DND-41 (cell line): ENCODE results near the gene SMIM33.
"Not testable (repeated sequence)": the region's sequence is repeated elsewhere in the genome, so short reads cannot be mapped to it uniquely, and the experiment has no call there.

Experiments used
- ATAC-seq: fragments of 200-7000 bp; cut with Tn5 transposase; 3 replicates; pipeline ENCODE4 v1.9.1; 2021; ENCODE audit warnings: low read depth; ENCODE audit not compliant: insufficient read depth
- DNase-seq: peaks from one replicate; pipeline ENCODE4 v3.0.0-alpha.2; 2020
- H2AFZ ChIP-seq: 2 replicates; pipeline ENCODE4 v1.6.0; 2012; ENCODE audit warnings: low read depth, low read length
- H3K27ac ChIP-seq: 2 replicates; pipeline ENCODE4 v1.5.1; 2012; ENCODE audit warnings: low read length, inconsistent platforms
- H3K27me3 ChIP-seq: fragments of 200-600 bp; sonication (generic); 2 replicates; pipeline ENCODE4 v1.6.0; 2012; ENCODE audit warnings: low read length, mild to moderate bottlenecking, inconsistent platforms; ENCODE audit not compliant: insufficient read depth, poor library complexity
- H3K36me3 ChIP-seq: 2 replicates; pipeline ENCODE4 v1.5.1; 2012; ENCODE audit warnings: low read length, inconsistent platforms; ENCODE audit not compliant: insufficient read depth
- H3K4me1 ChIP-seq: 2 replicates; pipeline ENCODE4 v1.5.1; 2012; ENCODE audit warnings: mild to moderate bottlenecking, low read length; ENCODE audit not compliant: insufficient read depth
- H3K4me2 ChIP-seq: 2 replicates; pipeline ENCODE4 v1.6.0; 2012; ENCODE audit warnings: mild to moderate bottlenecking, moderate library complexity, low read length, inconsistent platforms; ENCODE audit not compliant: insufficient read depth
- H3K4me3 ChIP-seq, 2 experiments: fragments of 200-600 bp in 1 of 2; shearing (Covaris generic) in 1 of 2; 2 replicates each; pipeline ENCODE4 v1.5.1; 2012 to 2016; ENCODE audit warnings: inconsistent platforms in 2 of 2, low read length in 2 of 2, mild to moderate bottlenecking in 2 of 2, low read depth in 1 of 2, moderate library complexity in 1 of 2
- H3K79me2 ChIP-seq: 2 replicates; pipeline ENCODE4 v1.6.0; 2012; ENCODE audit warnings: low read length, inconsistent platforms; ENCODE audit not compliant: insufficient read depth
- H3K9ac ChIP-seq: 2 replicates; pipeline ENCODE4 v1.6.0; 2012; ENCODE audit warnings: low read depth, mild to moderate bottlenecking, inconsistent platforms, low read length, moderate library complexity
- H3K9me3 ChIP-seq: 2 replicates; pipeline ENCODE4 v1.5.1; 2012; ENCODE audit warnings: low read length, moderate library complexity, mild to moderate bottlenecking, inconsistent platforms; ENCODE audit not compliant: insufficient read depth, severe bottlenecking
- H4K20me1 ChIP-seq: 2 replicates; pipeline ENCODE4 v1.6.0; 2012; ENCODE audit warnings: low read length; ENCODE audit not compliant: insufficient read depth
- EZH2 ChIP-seq: IDR thresholded peaks from 3 replicates; pipeline ENCODE4 v1.6.1; 2012; ENCODE audit warnings: borderline replicate concordance, low read depth, mild to moderate bottlenecking, moderate library complexity, low read length, inconsistent platforms; ENCODE audit not compliant: severe bottlenecking
- TF ChIP-seq, protein P1 (sequence below): IDR thresholded peaks from 2 replicates; pipeline ENCODE4 v1.5.1; 2012; ENCODE audit warnings: borderline replicate concordance, low read length, moderate library complexity, mild to moderate bottlenecking; ENCODE audit not compliant: poor library complexity, severe bottlenecking; ENCODE audit errors: extremely low read depth

Gene SMIM33

DNA sequence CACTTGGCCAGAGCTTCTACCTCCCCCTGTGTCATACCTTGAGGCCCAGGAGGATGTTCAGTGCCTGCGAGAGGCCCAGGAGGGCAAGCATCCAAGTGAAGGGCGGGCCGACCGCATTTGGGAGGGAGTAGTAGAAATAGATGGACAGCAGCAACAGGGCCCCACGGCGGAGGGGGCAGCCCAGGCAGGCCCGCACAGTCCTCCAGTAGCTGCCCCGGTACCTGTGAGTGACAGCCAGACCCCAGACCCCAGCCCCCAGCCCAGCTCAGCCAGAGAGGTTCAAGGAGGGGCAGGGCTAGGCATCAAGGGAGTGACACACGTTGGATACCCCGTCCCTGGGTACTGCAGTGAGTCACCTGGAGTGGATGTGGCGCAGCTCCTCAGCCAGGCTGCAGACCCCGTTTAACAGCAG is 10.3 kb downstream of the SMIM33 start:
- H3K4me3 ChIP-seq, result peak overlapping the region; percentile 10 to 53; a peak in 3 of 4 replicates
- H3K27ac ChIP-seq, result peak overlapping the region; percentile 96
- no peaks in the 10 kb centered on the region for H3K36me3 ChIP-seq
- peak overlapping the region; percentile 87 for H3K4me2 ChIP-seq
- H3K9me3 ChIP-seq, result no peaks in the 10 kb centered on the region
- TF ChIP-seq EZH2, result no peak
- TF ChIP-seq, protein P1, sequence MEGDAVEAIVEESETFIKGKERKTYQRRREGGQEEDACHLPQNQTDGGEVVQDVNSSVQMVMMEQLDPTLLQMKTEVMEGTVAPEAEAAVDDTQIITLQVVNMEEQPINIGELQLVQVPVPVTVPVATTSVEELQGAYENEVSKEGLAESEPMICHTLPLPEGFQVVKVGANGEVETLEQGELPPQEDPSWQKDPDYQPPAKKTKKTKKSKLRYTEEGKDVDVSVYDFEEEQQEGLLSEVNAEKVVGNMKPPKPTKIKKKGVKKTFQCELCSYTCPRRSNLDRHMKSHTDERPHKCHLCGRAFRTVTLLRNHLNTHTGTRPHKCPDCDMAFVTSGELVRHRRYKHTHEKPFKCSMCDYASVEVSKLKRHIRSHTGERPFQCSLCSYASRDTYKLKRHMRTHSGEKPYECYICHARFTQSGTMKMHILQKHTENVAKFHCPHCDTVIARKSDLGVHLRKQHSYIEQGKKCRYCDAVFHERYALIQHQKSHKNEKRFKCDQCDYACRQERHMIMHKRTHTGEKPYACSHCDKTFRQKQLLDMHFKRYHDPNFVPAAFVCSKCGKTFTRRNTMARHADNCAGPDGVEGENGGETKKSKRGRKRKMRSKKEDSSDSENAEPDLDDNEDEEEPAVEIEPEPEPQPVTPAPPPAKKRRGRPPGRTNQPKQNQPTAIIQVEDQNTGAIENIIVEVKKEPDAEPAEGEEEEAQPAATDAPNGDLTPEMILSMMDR, result no peak
- H4K20me1 ChIP-seq, result no peaks in the 10 kb centered on the region
- H3K27me3 ChIP-seq, result no peaks in the 10 kb centered on the region
- no peaks in the 10 kb centered on the region for H3K79me2 ChIP-seq
- H3K9ac ChIP-seq, result peak overlapping the region; percentile 61
- DNase-seq (peak; percentile 45), ATAC-seq (0 out of 3 replicates have a peak, but pooled peaks have one; percentile 11)
- no peak overlapping the region for H2AFZ ChIP-seq
- peaks cover 37% of the 10 kb centered on the region for H3K4me1 ChIP-seq

DNA sequence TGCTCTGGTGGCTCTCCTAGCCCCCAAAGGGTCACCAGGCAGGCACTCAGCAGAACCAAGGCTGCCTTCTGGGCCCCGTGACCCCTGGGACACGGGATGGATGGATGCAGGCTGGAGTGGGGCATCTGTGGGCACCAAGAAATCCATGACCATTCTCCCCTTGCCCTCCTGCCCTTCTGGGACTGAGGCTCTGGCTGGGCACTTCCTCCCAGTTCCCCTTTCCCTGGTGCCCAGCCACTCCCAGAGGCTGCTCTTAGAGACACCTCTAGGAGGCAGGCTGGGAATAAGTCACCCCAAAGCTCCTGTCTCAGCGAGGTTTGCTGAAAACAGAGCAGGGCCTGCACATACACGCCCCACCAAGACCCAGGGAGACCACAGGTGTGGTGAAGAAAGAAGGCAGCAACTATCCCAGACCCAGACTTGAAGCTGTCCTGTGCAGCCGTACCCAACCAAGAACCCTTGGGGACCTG is 10.8 kb downstream of the SMIM33 start:
- Histone ChIP-seq H3K4me3 (peak overlapping the region; percentile 10 to 53; a peak in 3 of 4 replicates), H3K9me3 (no peaks in the 10 kb centered on the region), H4K20me1 (no peaks in the 10 kb centered on the region), H3K9ac (peak overlapping the region; percentile 61), H2AFZ (peak overlapping the region; percentile 52), H3K4me2 (peak overlapping the region; percentile 87), H3K79me2 (no peaks in the 10 kb centered on the region), H3K27me3 (no peaks in the 10 kb centered on the region), H3K27ac (peak overlapping the region; percentile 96), H3K36me3 (no peaks in the 10 kb centered on the region), H3K4me1 (peaks cover 37% of the 10 kb centered on the region)
- ATAC-seq (peak; percentile 44), DNase-seq (no peak)
- TF ChIP-seq EZH2, result no peak
- TF ChIP-seq, protein P1, result peak; percentile 50

DNA sequence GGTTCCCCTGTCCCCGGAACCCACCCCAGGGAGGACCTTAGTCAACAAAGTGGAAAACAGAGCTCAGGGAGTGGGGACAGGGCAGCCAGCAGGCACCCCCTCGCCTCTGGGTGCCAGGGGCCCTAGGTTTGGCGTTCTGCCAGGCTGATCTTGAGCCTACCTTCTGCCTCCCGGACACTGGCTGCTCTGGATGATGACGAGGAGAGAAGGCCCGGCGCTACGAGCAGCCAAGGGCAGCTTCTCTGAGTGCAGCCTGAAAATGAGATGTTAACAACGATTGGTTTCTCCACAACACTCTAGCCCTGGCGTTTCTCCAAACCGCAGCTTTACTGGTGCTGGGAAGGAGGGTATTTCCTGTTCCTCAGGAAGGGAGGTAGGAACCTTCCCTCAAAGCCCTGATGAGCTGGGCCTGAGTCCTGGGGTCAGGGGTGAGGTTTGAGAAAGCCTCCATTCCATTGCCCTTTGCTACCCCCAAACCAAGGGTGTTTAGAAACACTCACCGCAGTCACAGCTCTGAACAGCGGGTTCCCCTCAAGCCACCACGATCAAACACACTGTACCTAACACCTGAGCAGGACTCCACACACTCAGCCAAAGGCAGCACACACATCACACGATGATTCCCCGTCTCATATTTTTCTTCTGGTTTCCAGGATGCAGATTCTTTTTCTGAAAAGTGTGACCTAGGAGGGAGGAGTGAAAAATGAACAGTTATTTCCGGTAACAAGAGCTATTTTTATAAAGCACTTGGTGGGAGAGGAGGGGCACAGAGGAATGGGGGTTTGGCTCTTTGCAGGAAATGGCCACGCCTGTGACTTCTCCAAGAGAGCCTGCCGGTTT is 11.5 kb downstream of the SMIM33 start, which contains the start of gene STING1:
TSS of gene STING1 (minus strand) at position 709 of the 840 bp plus-strand sequence. CDS start 1,054 bp downstream, outside the sequence.
- peaks cover 37% of the 10 kb centered on the region for H3K4me1 ChIP-seq
- H3K27ac ChIP-seq, result peak within 1 kb of the TSS; percentile 96
- H2AFZ ChIP-seq, result peak within 1 kb of the TSS; percentile 52
- no peaks in the 10 kb centered on the region for H3K36me3 ChIP-seq
- peak; percentile 91 for DNase-seq
- peak within 1 kb of the TSS; percentile 61 for H3K9ac ChIP-seq
- TF ChIP-seq, protein P1, result no peak
- no peak for TF ChIP-seq EZH2
- H3K9me3 ChIP-seq, result no peaks in the 10 kb centered on the region
- H3K79me2 ChIP-seq, result no peaks in the 10 kb centered on the region
- no peaks in the 10 kb centered on the region for H4K20me1 ChIP-seq
- peak within 1 kb of the TSS; percentile 10 to 53; a peak in 3 of 4 replicates for H3K4me3 ChIP-seq
- peak; percentile 79 for ATAC-seq
- H3K4me2 ChIP-seq, result peak within 1 kb of the TSS; percentile 87
- H3K27me3 ChIP-seq, result no peaks in the 10 kb centered on the region

DNA sequence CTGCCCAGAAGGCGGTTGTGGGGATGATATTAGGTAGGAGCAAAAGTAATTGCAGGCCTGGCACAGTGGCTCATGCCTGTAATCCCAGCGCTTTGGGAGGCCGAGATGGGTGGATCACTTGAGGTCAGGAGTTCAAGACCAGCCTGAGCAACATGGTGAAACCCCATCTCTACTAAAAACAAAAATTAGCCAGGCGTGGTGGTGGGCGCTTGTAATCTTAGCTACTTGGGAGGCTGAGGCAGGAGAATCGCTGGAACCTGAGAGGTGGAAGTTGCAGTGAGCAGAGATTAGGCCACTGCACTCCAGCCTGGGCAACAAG is 12.0 kb downstream of the SMIM33 start:
- DNase-seq, H3K36me3 ChIP-seq, H3K79me2 ChIP-seq, H4K20me1 ChIP-seq, ATAC-seq, H3K9me3 ChIP-seq, H3K27me3 ChIP-seq: not testable (repeated sequence)
- peaks cover 37% of the 10 kb centered on the region for H3K4me1 ChIP-seq
- peak overlapping the region; percentile 52; the same call in 1 of the 2 replicates for H2AFZ ChIP-seq
- H3K27ac ChIP-seq, result peak overlapping the region; percentile 96
- peak overlapping the region in 1 of 2 experiments; percentile 53; a peak in 1 of 4 replicates for H3K4me3 ChIP-seq
- H3K4me2 ChIP-seq, result peak overlapping the region; percentile 87
- peak overlapping the region; percentile 61 for H3K9ac ChIP-seq
